Measurements from ENCODE around the gene KNOP1.

The KNOP1 gene

GRCh38 chr16:19655242-19655777, 62.7 kb downstream of the KNOP1 start:
- Histone ChIP-seq H3K27ac (ENCODE audit: low read depth, low read length) (no peak overlapping the region), H3K9me3 (ENCODE audit: control insufficient read depth, insufficient read depth, low read length) (no peaks in the 10 kb centered on the region), H3K4me3 (ENCODE audit: low read depth, low read length) (no peak overlapping the region), H3K36me3 (ENCODE audit: control insufficient read depth, insufficient read depth, low read length) (peaks cover 46% of the 10 kb centered on the region), H3K4me1 (ENCODE audit: control insufficient read depth, insufficient read depth, low read length) (no peaks in the 10 kb centered on the region), H3K9ac (ENCODE audit: low read depth, low read length) (no peak overlapping the region), H3K27me3 (ENCODE audit: control insufficient read depth, insufficient read depth, low read length) (no peaks in the 10 kb centered on the region)

- no peaks in the 10 kb centered on the region for H3K27me3 ChIP-seq (ENCODE audit: control insufficient read depth, insufficient read depth, low read length)
- no peaks in the 10 kb centered on the region for H3K4me1 ChIP-seq (ENCODE audit: control insufficient read depth, insufficient read depth, low read length)
- peaks cover 57% of the 10 kb centered on the region for H3K36me3 ChIP-seq (ENCODE audit: control insufficient read depth, insufficient read depth, low read length)
- no peaks in the 10 kb centered on the region for H3K9me3 ChIP-seq (ENCODE audit: control insufficient read depth, insufficient read depth, low read length)
- H3K9ac ChIP-seq (ENCODE audit: low read depth, low read length): no peak overlapping the region
- H3K27ac ChIP-seq (ENCODE audit: low read depth, low read length): no peak overlapping the region
- H3K4me3 ChIP-seq (ENCODE audit: low read depth, low read length): no peak overlapping the region
Observed at GRCh38 chr16:19654147-19654546, 63.9 kb downstream of the KNOP1 start.

All from HUES48 (cell line).